ENCODE data around the gene ACOT11. TPM values are rescaled to one million over a fixed set of nuclear protein-coding genes. Genes with fewer than 3 reads are reported as not detected.
A peak's percentile ranks its signal among the peaks of the same experiment; 100 is the strongest.

The ACOT11 gene
- total and polyA plus RNA-seq, 9 of the 15 experiments (the other 6 are each of a cell fraction or from before 2014, with no cell fraction given): 0.04 to 1.2 (median 0.64) TPM; not detected in 2

DNA sequence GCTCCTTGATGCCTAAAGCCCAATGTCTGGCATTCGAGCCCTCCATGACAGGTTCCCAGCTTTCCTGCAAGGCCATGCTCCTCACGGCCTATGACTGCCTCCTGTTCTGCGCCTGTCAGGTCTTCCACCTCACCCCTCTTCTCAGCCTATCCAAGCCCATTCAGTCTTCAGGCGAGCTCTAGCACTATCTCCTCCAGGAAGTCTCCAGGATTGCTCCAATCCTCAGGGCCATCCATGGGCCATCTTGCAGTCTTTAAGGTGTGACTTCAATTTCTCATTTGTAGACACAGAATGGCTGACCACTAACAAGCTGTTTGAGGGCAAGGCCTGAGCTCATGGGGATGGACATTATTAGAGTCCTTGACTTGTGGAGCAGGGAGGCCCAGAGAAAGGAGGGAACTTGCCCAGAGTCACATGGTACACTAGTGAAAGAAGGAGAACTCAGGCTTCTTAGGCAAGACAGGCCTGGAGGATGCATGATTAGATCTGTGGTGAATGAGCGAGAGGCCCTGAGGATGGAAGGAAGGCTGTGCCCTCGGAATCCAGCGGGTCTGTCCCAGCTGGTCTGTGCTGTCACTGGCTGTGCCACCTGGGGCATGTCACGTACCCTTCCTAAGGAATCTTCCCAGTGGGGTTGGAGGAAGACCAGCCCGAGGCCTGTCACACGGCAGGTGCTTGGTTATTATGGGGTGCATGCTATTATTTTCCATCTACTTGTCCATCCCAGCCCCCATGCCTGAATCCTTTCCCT, 1.2 kb upstream of the ACOT11 start (continued):
- no peak for TF ChIP-seq SP1 (CRISPR knock-in tag; IDR thresholded peaks at IDR 0.05)
- no peak for TF ChIP-seq GABPA (tag; conservative IDR thresholded peaks at IDR 0.05; ENCODE audit: low read depth)
- no peak for TF ChIP-seq ARID2 (IDR thresholded peaks at IDR 0.05)
- no peak for TF ChIP-seq POLR2B (IDR thresholded peaks at IDR 0.05; ENCODE audit: low read depth, partially characterized antibody)
- TF ChIP-seq, protein P1, sequence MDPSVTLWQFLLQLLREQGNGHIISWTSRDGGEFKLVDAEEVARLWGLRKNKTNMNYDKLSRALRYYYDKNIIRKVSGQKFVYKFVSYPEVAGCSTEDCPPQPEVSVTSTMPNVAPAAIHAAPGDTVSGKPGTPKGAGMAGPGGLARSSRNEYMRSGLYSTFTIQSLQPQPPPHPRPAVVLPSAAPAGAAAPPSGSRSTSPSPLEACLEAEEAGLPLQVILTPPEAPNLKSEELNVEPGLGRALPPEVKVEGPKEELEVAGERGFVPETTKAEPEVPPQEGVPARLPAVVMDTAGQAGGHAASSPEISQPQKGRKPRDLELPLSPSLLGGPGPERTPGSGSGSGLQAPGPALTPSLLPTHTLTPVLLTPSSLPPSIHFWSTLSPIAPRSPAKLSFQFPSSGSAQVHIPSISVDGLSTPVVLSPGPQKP (CRISPR knock-in tag; IDR thresholded peaks at IDR 0.05): no peak
- TF ChIP-seq MAFF (IDR thresholded peaks at IDR 0.05; ENCODE audit: low read length): no peak
- TF ChIP-seq, protein P2, sequence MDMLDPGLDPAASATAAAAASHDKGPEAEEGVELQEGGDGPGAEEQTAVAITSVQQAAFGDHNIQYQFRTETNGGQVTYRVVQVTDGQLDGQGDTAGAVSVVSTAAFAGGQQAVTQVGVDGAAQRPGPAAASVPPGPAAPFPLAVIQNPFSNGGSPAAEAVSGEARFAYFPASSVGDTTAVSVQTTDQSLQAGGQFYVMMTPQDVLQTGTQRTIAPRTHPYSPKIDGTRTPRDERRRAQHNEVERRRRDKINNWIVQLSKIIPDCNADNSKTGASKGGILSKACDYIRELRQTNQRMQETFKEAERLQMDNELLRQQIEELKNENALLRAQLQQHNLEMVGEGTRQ (CRISPR knock-in tag; IDR thresholded peaks at IDR 0.05): peak; percentile 49
- TF ChIP-seq, protein P3, sequence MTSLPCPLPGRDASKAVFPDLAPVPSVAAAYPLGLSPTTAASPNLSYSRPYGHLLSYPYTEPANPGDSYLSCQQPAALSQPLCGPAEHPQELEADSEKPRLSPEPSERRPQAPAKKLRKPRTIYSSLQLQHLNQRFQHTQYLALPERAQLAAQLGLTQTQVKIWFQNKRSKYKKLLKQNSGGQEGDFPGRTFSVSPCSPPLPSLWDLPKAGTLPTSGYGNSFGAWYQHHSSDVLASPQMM (CRISPR knock-in tag; IDR thresholded peaks at IDR 0.05): no peak
- TF ChIP-seq, protein P4, sequence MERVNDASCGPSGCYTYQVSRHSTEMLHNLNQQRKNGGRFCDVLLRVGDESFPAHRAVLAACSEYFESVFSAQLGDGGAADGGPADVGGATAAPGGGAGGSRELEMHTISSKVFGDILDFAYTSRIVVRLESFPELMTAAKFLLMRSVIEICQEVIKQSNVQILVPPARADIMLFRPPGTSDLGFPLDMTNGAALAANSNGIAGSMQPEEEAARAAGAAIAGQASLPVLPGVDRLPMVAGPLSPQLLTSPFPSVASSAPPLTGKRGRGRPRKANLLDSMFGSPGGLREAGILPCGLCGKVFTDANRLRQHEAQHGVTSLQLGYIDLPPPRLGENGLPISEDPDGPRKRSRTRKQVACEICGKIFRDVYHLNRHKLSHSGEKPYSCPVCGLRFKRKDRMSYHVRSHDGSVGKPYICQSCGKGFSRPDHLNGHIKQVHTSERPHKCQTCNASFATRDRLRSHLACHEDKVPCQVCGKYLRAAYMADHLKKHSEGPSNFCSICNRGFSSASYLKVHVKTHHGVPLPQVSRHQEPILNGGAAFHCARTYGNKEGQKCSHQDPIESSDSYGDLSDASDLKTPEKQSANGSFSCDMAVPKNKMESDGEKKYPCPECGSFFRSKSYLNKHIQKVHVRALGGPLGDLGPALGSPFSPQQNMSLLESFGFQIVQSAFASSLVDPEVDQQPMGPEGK (CRISPR knock-in tag; IDR thresholded peaks at IDR 0.05; ENCODE audit: borderline replicate concordance): no peak
- peak; percentile 57; the same call in 1 of the 2 replicates for TF ChIP-seq KLF6 (CRISPR knock-in tag; IDR thresholded peaks at IDR 0.05; ENCODE audit: borderline replicate concordance)
- no peak for TF ChIP-seq ZNF696 (CRISPR knock-in tag; conservative IDR thresholded peaks at IDR 0.05)
- no peak for TF ChIP-seq NR4A1 (CRISPR knock-in tag; IDR thresholded peaks at IDR 0.05)
- TF ChIP-seq NR4A1 (tag; IDR thresholded peaks at IDR 0.05): no peak
- no peak for TF ChIP-seq KHSRP (IDR thresholded peaks at IDR 0.05)
- TF ChIP-seq, protein P5, sequence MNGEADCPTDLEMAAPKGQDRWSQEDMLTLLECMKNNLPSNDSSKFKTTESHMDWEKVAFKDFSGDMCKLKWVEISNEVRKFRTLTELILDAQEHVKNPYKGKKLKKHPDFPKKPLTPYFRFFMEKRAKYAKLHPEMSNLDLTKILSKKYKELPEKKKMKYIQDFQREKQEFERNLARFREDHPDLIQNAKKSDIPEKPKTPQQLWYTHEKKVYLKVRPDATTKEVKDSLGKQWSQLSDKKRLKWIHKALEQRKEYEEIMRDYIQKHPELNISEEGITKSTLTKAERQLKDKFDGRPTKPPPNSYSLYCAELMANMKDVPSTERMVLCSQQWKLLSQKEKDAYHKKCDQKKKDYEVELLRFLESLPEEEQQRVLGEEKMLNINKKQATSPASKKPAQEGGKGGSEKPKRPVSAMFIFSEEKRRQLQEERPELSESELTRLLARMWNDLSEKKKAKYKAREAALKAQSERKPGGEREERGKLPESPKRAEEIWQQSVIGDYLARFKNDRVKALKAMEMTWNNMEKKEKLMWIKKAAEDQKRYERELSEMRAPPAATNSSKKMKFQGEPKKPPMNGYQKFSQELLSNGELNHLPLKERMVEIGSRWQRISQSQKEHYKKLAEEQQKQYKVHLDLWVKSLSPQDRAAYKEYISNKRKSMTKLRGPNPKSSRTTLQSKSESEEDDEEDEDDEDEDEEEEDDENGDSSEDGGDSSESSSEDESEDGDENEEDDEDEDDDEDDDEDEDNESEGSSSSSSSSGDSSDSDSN (IDR thresholded peaks at IDR 0.05; ENCODE audit: borderline replicate concordance in 1 of 2, low read depth in 2 of 2, low read length in 2 of 2): no peak
- TF ChIP-seq MCM5 (IDR thresholded peaks at IDR 0.05; ENCODE audit: low read depth): no peak
- TF ChIP-seq RBM25 (IDR thresholded peaks at IDR 0.05; ENCODE audit: low read depth, low read length, severe bottlenecking): no peak
- no peak for TF ChIP-seq ZNF586 (CRISPR knock-in tag; conservative IDR thresholded peaks at IDR 0.05)
- no peak for TF ChIP-seq POLR2AphosphoS2 (IDR thresholded peaks at IDR 0.05; ENCODE audit: low read length)
- TF ChIP-seq RBM39 (optimal IDR thresholded peaks at IDR 0.05; ENCODE audit: low read depth, low read length): no peak
- no peak for TF ChIP-seq PPARD (CRISPR knock-in tag; IDR thresholded peaks at IDR 0.05)
